Measurements from ENCODE around the gene GPR55. TPM values are rescaled to one million over a fixed set of nuclear protein-coding genes. Genes with fewer than 3 reads are reported as not detected.

GPR55 gene
- total and polyA plus RNA-seq, 2 of the 8 experiments (the other 6 are each of a cell fraction or from before 2014, with no cell fraction given): not detected

GRCh38 chr2:230925879-230926765 is 1.1 kb upstream of the GPR55 start (continued):
- no peak for TF ChIP-seq CHD7 (IDR thresholded peaks at IDR 0.05; ENCODE audit: insufficient replicate concordance, low read length)
- TF ChIP-seq CTCF (IDR thresholded peaks at IDR 0.05; ENCODE audit: control extremely low read depth in 1 of 3, insufficient read depth in 1 of 3, low read depth in 1 of 3, low read length in 3 of 3): peak; percentile 18 to 44 (median 28); a peak in 3 of 4 replicates

All from H1 (cell line).